AG10803 (cell line): ENCODE measurements around the gene CCDC27.

Experiments used
- DNase-seq: peaks from one replicate; pipeline ENCODE4 v3.0.0; 2010; ENCODE audit warnings: low read depth
- H3K4me3 ChIP-seq: 2 replicates; pipeline ENCODE4 v1.5.1; 2011; ENCODE audit warnings: mild to moderate bottlenecking, low read length, control low read depth
- TF ChIP-seq, protein P1 (sequence below): conservative IDR thresholded peaks from 2 replicates; pipeline ENCODE4 v1.5.1; 2011; ENCODE audit warnings: mild to moderate bottlenecking, low read length, control low read depth, inconsistent platforms

CCDC27 gene

DNA sequence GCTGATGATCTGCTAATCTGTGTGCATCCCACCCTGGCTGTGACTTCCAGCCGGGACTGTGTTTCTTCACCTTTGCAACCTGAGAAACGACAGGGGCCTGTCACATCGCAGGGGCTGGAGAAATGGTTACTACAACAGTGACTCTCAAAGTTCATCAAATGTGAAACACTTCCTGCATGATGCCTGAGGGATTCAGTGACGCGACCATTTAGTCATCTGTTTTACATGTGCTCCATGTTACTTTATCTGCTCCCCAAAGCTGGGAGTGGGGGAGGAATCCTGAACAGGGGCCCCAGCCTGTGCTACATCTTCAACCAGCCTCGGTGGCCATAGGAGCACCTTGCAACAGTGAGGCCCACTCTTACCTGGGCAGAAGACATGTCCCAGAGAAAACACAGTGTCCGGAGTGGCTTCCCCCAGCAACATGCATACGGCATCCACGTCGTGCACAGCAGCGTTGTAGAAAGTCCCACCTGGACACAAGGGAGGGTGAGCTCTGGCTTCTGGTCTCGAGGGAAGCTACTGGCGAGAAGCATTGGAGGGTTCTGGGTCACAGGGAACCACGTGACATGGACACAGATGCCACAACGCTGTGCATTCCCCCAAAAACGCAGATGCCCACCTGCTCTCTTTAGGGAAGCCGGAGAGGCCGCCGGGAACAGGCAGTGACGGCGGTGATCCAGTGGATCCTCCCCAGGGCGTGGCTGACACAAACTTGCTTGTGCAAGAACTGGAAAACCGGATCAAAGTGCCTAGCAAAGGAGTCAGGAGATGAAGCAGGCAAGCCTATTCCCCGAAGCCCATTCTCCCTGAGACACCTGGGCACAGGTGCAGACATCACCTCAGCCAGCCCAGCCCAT, 9.6 kb upstream of the CCDC27 start:
- no peak for DNase-seq
- no peak overlapping the region for H3K4me3 ChIP-seq
- TF ChIP-seq, protein P1, sequence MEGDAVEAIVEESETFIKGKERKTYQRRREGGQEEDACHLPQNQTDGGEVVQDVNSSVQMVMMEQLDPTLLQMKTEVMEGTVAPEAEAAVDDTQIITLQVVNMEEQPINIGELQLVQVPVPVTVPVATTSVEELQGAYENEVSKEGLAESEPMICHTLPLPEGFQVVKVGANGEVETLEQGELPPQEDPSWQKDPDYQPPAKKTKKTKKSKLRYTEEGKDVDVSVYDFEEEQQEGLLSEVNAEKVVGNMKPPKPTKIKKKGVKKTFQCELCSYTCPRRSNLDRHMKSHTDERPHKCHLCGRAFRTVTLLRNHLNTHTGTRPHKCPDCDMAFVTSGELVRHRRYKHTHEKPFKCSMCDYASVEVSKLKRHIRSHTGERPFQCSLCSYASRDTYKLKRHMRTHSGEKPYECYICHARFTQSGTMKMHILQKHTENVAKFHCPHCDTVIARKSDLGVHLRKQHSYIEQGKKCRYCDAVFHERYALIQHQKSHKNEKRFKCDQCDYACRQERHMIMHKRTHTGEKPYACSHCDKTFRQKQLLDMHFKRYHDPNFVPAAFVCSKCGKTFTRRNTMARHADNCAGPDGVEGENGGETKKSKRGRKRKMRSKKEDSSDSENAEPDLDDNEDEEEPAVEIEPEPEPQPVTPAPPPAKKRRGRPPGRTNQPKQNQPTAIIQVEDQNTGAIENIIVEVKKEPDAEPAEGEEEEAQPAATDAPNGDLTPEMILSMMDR: no peak

DNA sequence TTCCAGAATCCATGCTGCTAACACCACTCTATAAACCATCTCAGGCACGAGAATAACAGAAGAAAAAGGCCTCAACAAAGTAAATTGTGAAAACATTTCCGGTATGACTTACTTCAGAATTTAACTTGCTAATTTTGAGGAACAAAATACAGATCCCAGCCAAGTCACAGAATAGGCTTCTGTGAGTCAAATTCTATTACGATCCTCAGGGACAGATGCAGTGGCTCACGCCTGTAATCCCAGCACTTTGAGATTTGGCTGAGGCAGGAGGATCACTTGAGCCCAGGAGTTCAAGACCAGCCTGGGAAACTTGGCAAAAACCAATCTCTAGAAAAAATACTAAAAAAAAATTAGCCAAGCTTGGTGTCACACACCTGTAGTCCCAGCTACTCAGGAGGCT, 8.8 kb upstream of the CCDC27 start:
- TF ChIP-seq, protein P1: no peak
- no peak overlapping the region for H3K4me3 ChIP-seq
- DNase-seq: peak; percentile 47

DNA sequence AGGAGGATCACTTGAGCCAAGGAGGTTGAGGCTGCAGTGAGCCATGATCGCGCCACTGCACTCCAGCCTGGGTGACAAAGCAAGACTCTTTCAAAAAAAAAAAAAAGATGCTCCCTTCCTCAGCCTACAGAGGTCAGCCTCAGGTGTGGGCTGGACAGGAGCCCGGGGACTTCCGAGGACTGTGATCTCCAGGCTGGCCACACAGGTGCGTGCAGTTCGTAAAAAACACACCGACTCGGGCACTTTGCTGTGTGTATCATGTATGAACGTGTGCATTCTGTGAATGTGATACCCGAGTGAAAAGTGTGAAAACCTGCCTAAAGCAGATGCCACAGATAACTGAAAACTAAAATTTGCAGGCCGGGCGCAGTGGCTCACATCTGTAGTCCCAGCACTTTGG, 8.4 kb upstream of the CCDC27 start:
- TF ChIP-seq, protein P1: no peak
- H3K4me3 ChIP-seq: no peak overlapping the region
- no peak for DNase-seq

DNA sequence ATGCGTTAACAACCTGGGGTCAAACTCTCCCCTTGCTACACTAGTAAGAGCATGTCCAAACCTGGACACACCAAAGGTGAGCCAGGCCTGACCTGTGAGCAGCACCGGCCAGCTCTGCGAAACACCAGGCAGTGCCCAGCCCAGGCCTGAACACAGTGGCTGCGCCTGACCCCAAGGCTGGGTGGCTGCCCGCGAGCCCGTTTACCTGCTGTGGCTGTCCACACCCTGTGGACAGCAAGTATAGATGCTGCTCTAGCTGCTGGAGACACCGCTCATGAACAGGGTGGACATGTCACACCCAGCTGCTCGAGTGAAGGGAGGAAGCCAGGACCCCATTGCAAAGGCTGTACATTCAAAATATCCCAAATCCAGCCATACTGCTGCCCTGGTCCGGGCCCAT, 7.6 kb upstream of the CCDC27 start:
- no peak overlapping the region for H3K4me3 ChIP-seq
- TF ChIP-seq, protein P1: no peak
- DNase-seq: no peak

DNA sequence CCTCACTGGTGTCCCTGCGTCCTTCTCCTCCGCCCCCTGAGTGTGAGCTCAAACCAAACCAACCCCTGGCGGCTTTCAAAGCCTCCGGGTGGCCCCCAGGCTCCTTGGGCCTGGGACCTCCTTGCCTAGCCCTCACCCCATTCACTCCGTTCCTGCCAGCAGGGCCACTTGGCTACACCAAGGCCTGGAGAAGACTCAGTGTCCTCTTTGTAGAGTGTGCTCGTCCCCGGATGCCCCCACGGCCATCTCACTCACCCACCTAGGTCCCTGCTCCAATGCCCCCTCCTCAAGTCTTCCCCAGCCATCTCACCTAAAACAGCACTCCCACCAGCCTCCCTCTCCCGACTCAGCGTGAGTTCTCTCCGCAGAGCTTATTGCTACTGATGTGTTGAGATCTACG, 7.2 kb upstream of the CCDC27 start:
- TF ChIP-seq, protein P1: no peak
- DNase-seq: no peak
- no peak overlapping the region for H3K4me3 ChIP-seq

DNA sequence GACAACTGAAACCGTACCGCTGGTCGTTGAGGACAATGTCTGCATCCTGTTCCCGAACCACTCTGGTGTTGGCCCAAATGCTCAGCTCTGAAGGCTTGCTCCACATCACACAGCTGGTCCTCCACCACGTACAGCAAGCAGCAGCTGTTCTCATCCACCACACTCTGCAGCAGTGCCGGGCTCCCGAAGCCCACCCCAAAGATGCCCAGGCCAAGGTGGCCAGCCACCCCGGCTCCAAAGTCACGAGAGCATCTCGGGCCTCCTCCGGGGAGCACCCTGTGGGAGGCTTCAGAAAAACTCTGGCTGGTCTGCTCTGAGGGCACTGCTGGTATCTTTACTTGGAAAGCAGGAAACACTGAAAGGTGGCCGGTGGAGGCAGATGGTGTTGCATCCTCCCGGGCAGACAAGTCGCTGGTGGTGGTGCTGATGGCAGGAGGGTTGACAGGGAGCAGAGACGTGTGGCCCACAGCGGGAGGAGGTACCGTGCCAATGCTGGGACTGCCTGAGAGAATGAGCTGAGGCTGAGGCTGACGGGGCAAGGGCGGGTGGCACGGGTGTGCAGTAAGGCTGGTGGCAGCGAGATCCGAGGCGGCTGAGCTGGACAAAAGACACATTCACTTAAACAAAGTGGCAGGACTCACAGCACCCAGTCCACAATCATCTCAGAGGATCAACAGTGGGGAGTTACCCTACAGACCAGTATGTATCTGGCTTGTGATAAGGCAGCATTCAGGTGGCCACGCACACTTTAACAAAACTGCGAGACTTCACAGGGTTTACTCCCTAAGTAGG, 6.5 kb upstream of the CCDC27 start:
- TF ChIP-seq, protein P1: no peak
- no peak overlapping the region; the same call in 1 of the 2 replicates for H3K4me3 ChIP-seq
- no peak for DNase-seq
